ENCODE measurements around the gene DGKQ.
"Not testable (repeated sequence)": the region's sequence is repeated elsewhere in the genome, so short reads cannot be mapped to it uniquely, and the experiment has no call there.

- not testable (repeated sequence) for TF ChIP-seq POLR2A, CTCF (IDR thresholded peaks at IDR 0.05)
Measured at GRCh38 chr4:999240-999863, 26.0 kb upstream of the DGKQ start.
